GM18951 (cell line): ENCODE results near the gene PLEKHN1.

Source experiments
- POLR2A ChIP-seq: IDR thresholded peaks from 4 replicates; pipeline ENCODE4 v1.6.1; 2011; ENCODE audit warnings: mild to moderate bottlenecking; ENCODE audit not compliant: insufficient read length, insufficient read depth; ENCODE audit errors: extremely low read depth
- in situ Hi-C: fragments of 300-500 bp; cut with MboI; formaldehyde crosslinking; loops from one replicate; pipeline ENCODE4 v1.12.0; 2022; ENCODE audit warnings: low sequenced_read_pairs, mixed read lengths, inconsistent platforms; ENCODE audit not compliant: unreplicated experiment

PLEKHN1 gene

GRCh38 chr1:954927-955326, 11.4 kb upstream of the PLEKHN1 start:
- in situ Hi-C loops: no loop called here

GRCh38 chr1:955474-955873, 10.8 kb upstream of the PLEKHN1 start:
- TF ChIP-seq POLR2A: no peak
- in situ Hi-C loops: no loop called here

More at GRCh38 chr1:954927-955326, 11.4 kb upstream of the PLEKHN1 start:
- no peak for TF ChIP-seq POLR2A

- in situ Hi-C loops: no loop called here
- TF ChIP-seq POLR2A: no peak
Measured at GRCh38 chr1:956636-957035, 9.6 kb upstream of the PLEKHN1 start.

GRCh38 chr1:958823-959730, 7.2 kb upstream of the PLEKHN1 start, which contains the start of gene NOC2L:
TSS of gene NOC2L (minus strand) at chr1:959256. CDS start at chr1:959240, 16 bp downstream.
- peak; percentile 78 for TF ChIP-seq POLR2A
- in situ Hi-C loops: no loop called here

GRCh38 chr1:959731-960362, 6.4 kb upstream of the PLEKHN1 start:
- in situ Hi-C loops: no loop called here
- TF ChIP-seq POLR2A: no peak

DNA sequence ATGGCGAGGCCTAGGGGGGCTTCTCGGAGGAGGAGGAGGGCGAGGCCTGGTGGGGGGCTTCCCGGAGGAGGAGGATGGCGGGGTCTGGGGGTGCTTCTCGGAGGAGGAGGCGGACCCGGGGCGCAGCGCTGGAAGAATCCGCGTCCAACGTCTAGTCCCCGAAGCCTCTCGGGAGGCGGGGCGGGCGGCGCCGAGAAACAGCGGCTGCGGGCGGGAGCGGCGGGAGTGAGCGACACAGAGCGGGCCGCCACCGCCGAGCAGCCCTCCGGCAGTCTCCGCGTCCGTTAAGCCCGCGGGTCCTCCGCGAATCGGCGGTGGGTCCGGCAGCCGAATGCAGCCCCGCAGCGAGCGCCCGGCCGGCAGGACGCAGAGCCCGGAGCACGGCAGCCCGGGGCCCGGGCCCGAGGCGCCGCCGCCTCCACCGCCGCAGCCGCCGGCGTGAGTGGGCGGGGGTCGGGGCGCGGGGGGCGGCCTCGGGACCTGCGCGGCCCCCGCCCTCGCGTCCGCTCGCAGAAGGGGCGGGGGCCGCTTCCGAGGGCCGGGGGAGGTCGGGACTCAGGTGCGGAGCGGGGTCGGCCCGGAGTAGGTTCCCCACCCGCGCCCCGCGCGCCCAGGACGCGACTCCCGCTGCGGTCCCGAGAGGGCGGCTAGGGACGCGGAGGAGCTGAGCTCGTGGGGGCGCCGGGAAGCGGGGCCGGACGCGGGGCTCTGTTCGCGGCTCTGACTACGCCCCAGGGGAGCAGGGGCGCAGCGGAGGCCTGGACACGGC, 5.7 kb upstream of the PLEKHN1 start, which contains the start of gene KLHL17:
Gene KLHL17 (plus strand): TSS at position 222 of the 769 bp plus-strand sequence. CDS start 110 bp downstream, at position 332.
- in situ Hi-C loops: no loop called here
- peak; percentile 59 for TF ChIP-seq POLR2A

- TF ChIP-seq POLR2A: no peak
- in situ Hi-C loops: no loop called here
Measured at GRCh38 chr1:961132-961669, 5.1 kb upstream of the PLEKHN1 start.

DNA sequence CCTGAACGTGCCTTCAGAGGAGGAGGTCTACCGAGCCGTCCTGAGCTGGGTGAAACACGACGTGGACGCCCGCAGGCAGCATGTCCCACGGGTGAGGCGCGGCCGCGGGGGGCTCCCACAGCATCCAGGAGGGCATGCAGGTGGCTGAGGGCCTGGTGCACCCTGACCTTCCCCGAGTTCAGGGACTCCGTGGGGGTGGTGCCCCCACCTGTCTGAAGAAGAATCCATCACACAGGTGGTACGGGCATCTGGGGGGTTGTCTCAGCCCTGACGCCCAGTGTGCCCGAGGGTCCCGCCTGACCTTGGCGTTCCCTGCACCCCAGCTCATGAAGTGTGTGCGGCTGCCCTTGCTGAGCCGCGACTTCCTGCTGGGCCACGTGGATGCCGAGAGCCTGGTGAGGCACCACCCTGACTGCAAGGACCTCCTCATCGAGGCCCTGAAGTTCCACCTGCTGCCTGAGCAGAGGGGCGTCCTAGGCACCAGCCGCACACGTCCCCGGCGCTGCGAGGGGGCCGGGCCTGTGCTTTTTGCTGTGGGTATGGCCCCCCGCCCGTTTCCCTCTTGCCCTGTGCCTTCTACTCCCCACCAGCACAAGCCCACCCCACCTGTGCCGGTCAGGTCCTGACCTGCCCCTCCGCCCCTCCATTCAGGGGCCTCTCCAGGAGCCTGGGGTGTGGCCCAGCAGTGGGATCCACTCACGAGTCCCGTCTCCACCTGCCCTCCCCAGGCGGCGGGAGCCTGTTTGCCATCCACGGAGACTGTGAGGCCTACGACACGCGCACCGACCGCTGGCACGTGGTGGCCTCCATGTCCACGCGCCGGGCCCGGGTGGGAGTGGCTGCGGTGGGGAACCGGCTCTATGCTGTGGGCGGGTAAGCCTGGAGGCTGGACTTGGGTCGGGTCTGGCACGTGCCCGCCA, 3.6 kb upstream of the PLEKHN1 start:
- in situ Hi-C loops: no loop called here
- TF ChIP-seq POLR2A: no peak

DNA sequence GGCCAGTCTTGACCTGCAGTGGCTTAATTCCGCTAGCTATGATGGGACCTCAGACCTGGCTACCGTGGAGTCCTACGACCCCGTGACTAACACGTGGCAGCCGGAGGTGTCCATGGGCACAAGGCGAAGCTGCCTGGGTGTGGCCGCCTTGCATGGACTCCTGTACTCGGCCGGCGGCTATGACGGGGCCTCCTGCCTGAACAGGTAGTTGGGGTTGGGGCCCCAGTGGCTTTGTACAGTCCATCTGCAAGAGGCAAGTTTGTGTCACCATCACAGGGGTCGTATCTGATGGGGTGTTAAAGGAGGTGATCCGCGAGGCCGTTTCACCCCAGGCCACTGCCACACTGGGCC, 3.0 kb upstream of the PLEKHN1 start:
- no peak for TF ChIP-seq POLR2A
- in situ Hi-C loops: no loop called here

- in situ Hi-C loops: no loop called here
Measured at GRCh38 chr1:963746-964525, 2.3 kb upstream of the PLEKHN1 start.

More at GRCh38 chr1:963746-964525, 2.3 kb upstream of the PLEKHN1 start:
- TF ChIP-seq POLR2A: no peak
